HCT116 (cell line): ENCODE data around the gene OTOP2. TPM values are rescaled to one million over a fixed set of nuclear protein-coding genes. Genes with fewer than 3 reads are reported as not detected.

Experiments used
- ATAC-seq: fragments of 200-7000 bp; cut with Tn5 transposase; 2 replicates; pipeline ENCODE4 v1.9.1; 2020; ENCODE audit warnings: mild to moderate bottlenecking, moderate library complexity
- BruUV-seq: library from RNA; stranded (reverse); fragments of 400-500 nt; replicated peaks from 2 replicates; lab custom pipeline; 2021; lab: Mats Ljungman, UMichigan
- CTCF ChIA-PET: fragments of 300-600 bp; sonication (Branson Sonifier 250); formaldehyde crosslinking; loops from one replicate; lab custom pipeline; 2021; ENCODE audit warnings: antibody characterized with exemption; lab: Charles Lee
- POLR2A ChIA-PET: fragments of 300-600, 350-600 bp; sonication (Branson Sonifier 250); formaldehyde crosslinking; loops from one replicate; lab custom pipeline; 2021; ENCODE audit warnings: antibody characterized with exemption; lab: Charles Lee
- RAD21 ChIA-PET, 2 experiments: fragments of 300-600 bp; sonication (Branson Sonifier 250); formaldehyde crosslinking; loops; one replicate each; lab custom pipeline; 2023; ENCODE audit warnings: low total read pairs in 2 of 2; ENCODE audit not compliant: uncharacterized antibody in 2 of 2, unreplicated experiment in 2 of 2, low non-redundant PET in 1 of 2; lab: Charles Lee
- DNase-seq: peaks from one replicate; pipeline ENCODE4 v3.0.0-alpha.2; 2010; ENCODE audit warnings: low read depth, low spot score
- H2AFZ ChIP-seq: fragments of 200-600 bp; shearing (Covaris generic), sonication (generic); 2 replicates; pipeline ENCODE4 v1.6.1; 2017; ENCODE audit warnings: low read depth, mixed run types, mixed read lengths, antibody characterized with exemption, low read length; ENCODE audit not compliant: poor library complexity, severe bottlenecking
- H3K27ac ChIP-seq: 2 replicates; pipeline ENCODE4 v1.5.1; 2012; ENCODE audit warnings: low read depth, low read length
- H3K27me3 ChIP-seq: fragments of 200-600 bp; sonication (generic); 2 replicates; pipeline ENCODE4 v1.6.1; 2016; ENCODE audit warnings: mixed run types, low read length, mixed read lengths; ENCODE audit not compliant: insufficient read depth
- H3K36me3 ChIP-seq, 2 experiments: fragments of 200-500 bp in 1 of 2; fragments of 200-600 bp in 1 of 2; sonication (Bioruptor generic) in 1 of 2; sonication (generic) in 1 of 2; 2 replicates each; pipeline versions ENCODE4 v1.5.1 to v1.6.1; 2014 to 2016; ENCODE audit warnings: low read length in 2 of 2, inconsistent platforms in 1 of 2, mixed read lengths in 1 of 2, mixed run types in 1 of 2; ENCODE audit not compliant: insufficient read depth in 2 of 2, control insufficient read depth in 1 of 2
- H3K4me1 ChIP-seq, 2 experiments: fragments of 200-600 bp in 1 of 2; sonication (generic) in 1 of 2; 2 replicates each; pipeline versions ENCODE4 v1.5.1 to v1.6.1; 2012 to 2017; ENCODE audit warnings: low read length in 2 of 2, inconsistent platforms in 1 of 2, mild to moderate bottlenecking in 1 of 2, mixed read lengths in 1 of 2, mixed run types in 1 of 2, moderate library complexity in 1 of 2; ENCODE audit not compliant: insufficient read depth in 2 of 2, control insufficient read depth in 1 of 2
- H3K4me2 ChIP-seq: fragments of 200-600 bp; sonication (generic); 2 replicates; pipeline ENCODE4 v1.6.1; 2017; ENCODE audit warnings: mixed run types, low read length, mixed read lengths
- H3K4me3 ChIP-seq, 2 experiments: fragments of 200-600 bp in 1 of 2; sonication (generic) in 1 of 2; replicated peaks in 1 of 2; 2 replicates each; pipeline ENCODE4 v1.5.1; 2011 to 2016; ENCODE audit warnings: low read length in 2 of 2, control low read depth in 1 of 2, low read depth in 1 of 2, mild to moderate bottlenecking in 1 of 2, mixed read lengths in 1 of 2, mixed run types in 1 of 2
- H3K79me2 ChIP-seq: fragments of 200-600 bp; sonication (generic); 2 replicates; pipeline ENCODE4 v1.6.1; 2017; ENCODE audit warnings: mild to moderate bottlenecking, mixed run types, low read length, moderate library complexity, mixed read lengths; ENCODE audit not compliant: insufficient read depth
- H3K9ac ChIP-seq: fragments of 200-600 bp; sonication (generic); 2 replicates; pipeline ENCODE4 v1.6.1; 2016; ENCODE audit warnings: low read length, mixed read lengths
- H3K9me2 ChIP-seq: fragments of 200-600 bp; sonication (generic), shearing (Covaris generic); 2 replicates; pipeline ENCODE4 v1.6.1; 2017; ENCODE audit warnings: mixed run types, mild to moderate bottlenecking, moderate library complexity; ENCODE audit not compliant: insufficient read depth
- H3K9me3 ChIP-seq, 2 experiments: fragments of 200-500 bp in 1 of 2; fragments of 200-600 bp in 1 of 2; sonication (Bioruptor generic) in 1 of 2; sonication (generic) in 1 of 2; 2 replicates each; pipeline ENCODE4 v1.6.1; 2014 to 2017; ENCODE audit warnings: low read length in 2 of 2, mixed read lengths in 2 of 2, inconsistent platforms in 1 of 2, low read depth in 1 of 2, mild to moderate bottlenecking in 1 of 2, mixed run types in 1 of 2, moderate library complexity in 1 of 2; ENCODE audit not compliant: control insufficient read depth in 1 of 2, insufficient read depth in 1 of 2
- H4K20me1 ChIP-seq: fragments of 200-600 bp; sonication (generic), shearing (Covaris generic); 2 replicates; pipeline ENCODE4 v1.6.1; 2017; ENCODE audit warnings: mixed run types, mild to moderate bottlenecking, moderate library complexity; ENCODE audit not compliant: insufficient read depth
- ELF1 ChIP-seq: IDR thresholded peaks from 2 replicates; pipeline ENCODE4 v1.6.1; 2012; ENCODE audit warnings: low read depth, borderline replicate concordance
- EZH2phosphoT487 ChIP-seq: fragments of 200-600 bp; IDR thresholded peaks from 2 replicates; pipeline ENCODE4 v1.6.1; 2018; ENCODE audit warnings: antibody characterized with exemption, borderline replicate concordance
- ZFX ChIP-seq: fragments of 450-650 bp; IDR thresholded peaks from 2 replicates; pipeline ENCODE4 v1.6.1; 2017
- ZNF274 ChIP-seq: fragments of 200-500 bp; sonication (Bioruptor generic); IDR thresholded peaks from 2 replicates; pipeline ENCODE4 v1.6.1; 2014; ENCODE audit warnings: mild to moderate bottlenecking, low read depth, low read length, inconsistent platforms
- intact Hi-C: fragments of 100-400 bp; cut with micrococcal nuclease; formaldehyde crosslinking; loops from 2 replicates; pipeline ENCODE4 v1.10.0; 2022
- total RNA-seq: library from RNA; stranded (reverse); gene quantifications from one replicate; pipeline ENCODE4 v1.2.1, GENCODE V29; 2021; ENCODE audit not compliant: unreplicated experiment
- TF ChIP-seq, protein P1 (sequence below): IDR thresholded peaks from 2 replicates; pipeline ENCODE4 v1.6.1; 2012; ENCODE audit warnings: low read depth

Gene OTOP2
- total RNA-seq, 1 experiment from 2014 or later: not detected

DNA sequence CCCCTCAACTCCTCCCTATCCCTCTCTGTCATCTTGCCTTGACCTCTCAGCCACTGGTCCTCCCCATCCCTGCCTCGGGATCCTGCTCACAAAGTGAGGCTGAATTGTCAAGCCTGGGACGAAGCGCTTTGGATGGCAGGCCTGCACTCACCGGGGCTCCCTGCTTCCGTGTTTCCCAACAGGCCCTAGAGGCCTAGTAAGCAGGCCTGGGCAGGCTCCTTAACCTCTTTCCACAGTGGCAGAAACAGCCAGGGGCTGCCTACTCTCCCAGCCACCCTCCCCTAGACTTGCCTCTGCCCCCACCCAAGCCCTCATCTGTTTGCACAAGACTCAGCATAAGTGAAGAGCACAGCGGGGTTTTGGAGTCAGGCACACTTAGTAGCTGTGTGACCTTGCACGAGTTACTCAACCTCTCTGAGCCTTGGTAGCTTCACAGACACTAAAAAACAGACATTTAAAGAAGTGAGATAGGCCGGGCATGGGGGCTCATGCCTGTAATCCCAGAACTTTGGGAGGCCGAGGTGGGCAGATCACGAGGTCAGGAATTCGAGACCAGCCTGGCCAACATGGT lies 25.6 kb upstream of the OTOP2 start:
- TF ChIP-seq ELF1: no peak
- TF ChIP-seq ZNF274: no peak
- no peaks in the 10 kb centered on the region for H4K20me1 ChIP-seq
- H3K27me3 ChIP-seq: peaks cover 6% of the 10 kb centered on the region; the same call in 1 of the 2 replicates
- peaks cover 3 to 12% of the 10 kb centered on the region in 2 experiments for H3K4me1 ChIP-seq
- H3K4me3 ChIP-seq: no peak overlapping the region
- no peaks in the 10 kb centered on the region for H3K9me3 ChIP-seq
- ChIA-PET RAD21 (no interaction called here), POLR2A (no interaction called here), CTCF (no interaction called here)
- H3K79me2 ChIP-seq: no peaks in the 10 kb centered on the region
- no peak overlapping the region for H2AFZ ChIP-seq
- no peak overlapping the region for H3K9ac ChIP-seq
- H3K36me3 ChIP-seq: no peaks in the 10 kb centered on the region
- no peak for ATAC-seq
- DNase-seq: no peak
- intact Hi-C loops: no loop called here
- BruUV-seq: no TSS peak
- H3K4me2 ChIP-seq: no peak overlapping the region
- no peaks in the 10 kb centered on the region for H3K9me2 ChIP-seq
- H3K27ac ChIP-seq: no peak overlapping the region

- Histone ChIP-seq H3K27me3 (peaks cover 6% of the 10 kb centered on the region; the same call in 1 of the 2 replicates), H3K79me2 (no peaks in the 10 kb centered on the region), H3K9ac (no peak overlapping the region), H3K4me1 (peaks cover 3 to 19% of the 10 kb centered on the region in 2 experiments), H3K4me3 (no peak overlapping the region), H3K36me3 (no peaks in the 10 kb centered on the region), H3K9me3 (no peaks in the 10 kb centered on the region), H4K20me1 (no peaks in the 10 kb centered on the region), H3K9me2 (no peaks in the 10 kb centered on the region), H2AFZ (no peak overlapping the region), H3K27ac (no peak overlapping the region), H3K4me2 (no peak overlapping the region)
- CTCF ChIA-PET: no interaction called here
- no peak for ATAC-seq
- no TSS peak for BruUV-seq
- DNase-seq: no peak
- intact Hi-C loops: no loop called here
- TF ChIP-seq ZFX (no peak), EZH2phosphoT487 (no peak)
- TF ChIP-seq, protein P1, sequence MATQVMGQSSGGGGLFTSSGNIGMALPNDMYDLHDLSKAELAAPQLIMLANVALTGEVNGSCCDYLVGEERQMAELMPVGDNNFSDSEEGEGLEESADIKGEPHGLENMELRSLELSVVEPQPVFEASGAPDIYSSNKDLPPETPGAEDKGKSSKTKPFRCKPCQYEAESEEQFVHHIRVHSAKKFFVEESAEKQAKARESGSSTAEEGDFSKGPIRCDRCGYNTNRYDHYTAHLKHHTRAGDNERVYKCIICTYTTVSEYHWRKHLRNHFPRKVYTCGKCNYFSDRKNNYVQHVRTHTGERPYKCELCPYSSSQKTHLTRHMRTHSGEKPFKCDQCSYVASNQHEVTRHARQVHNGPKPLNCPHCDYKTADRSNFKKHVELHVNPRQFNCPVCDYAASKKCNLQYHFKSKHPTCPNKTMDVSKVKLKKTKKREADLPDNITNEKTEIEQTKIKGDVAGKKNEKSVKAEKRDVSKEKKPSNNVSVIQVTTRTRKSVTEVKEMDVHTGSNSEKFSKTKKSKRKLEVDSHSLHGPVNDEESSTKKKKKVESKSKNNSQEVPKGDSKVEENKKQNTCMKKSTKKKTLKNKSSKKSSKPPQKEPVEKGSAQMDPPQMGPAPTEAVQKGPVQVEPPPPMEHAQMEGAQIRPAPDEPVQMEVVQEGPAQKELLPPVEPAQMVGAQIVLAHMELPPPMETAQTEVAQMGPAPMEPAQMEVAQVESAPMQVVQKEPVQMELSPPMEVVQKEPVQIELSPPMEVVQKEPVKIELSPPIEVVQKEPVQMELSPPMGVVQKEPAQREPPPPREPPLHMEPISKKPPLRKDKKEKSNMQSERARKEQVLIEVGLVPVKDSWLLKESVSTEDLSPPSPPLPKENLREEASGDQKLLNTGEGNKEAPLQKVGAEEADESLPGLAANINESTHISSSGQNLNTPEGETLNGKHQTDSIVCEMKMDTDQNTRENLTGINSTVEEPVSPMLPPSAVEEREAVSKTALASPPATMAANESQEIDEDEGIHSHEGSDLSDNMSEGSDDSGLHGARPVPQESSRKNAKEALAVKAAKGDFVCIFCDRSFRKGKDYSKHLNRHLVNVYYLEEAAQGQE: no peak
- POLR2A ChIA-PET: no interaction called here
- RAD21 ChIA-PET: no interaction called here
These were observed 23.9 kb upstream of the OTOP2 start for GRCh38 chr17:74900208-74900607.
